BLaER1 (cell line): Measurements from ENCODE around the gene CTSH.
"Not testable (repeated sequence)": the region's sequence is repeated elsewhere in the genome, so short reads cannot be mapped to it uniquely, and the experiment has no call there.

ENCODE experiments used
- H3K27ac ChIP-seq: shearing (Covaris generic); formaldehyde crosslinking; 2 replicates; pipeline ENCODE4 v1.8.1; 2022
- H3K27me3 ChIP-seq: shearing (Covaris generic); formaldehyde crosslinking; 2 replicates; pipeline ENCODE4 v1.8.1; 2022
- H3K36me3 ChIP-seq: shearing (Covaris generic); formaldehyde crosslinking; 2 replicates; pipeline ENCODE4 v1.8.1; 2022
- H3K4me1 ChIP-seq: shearing (Covaris generic); formaldehyde crosslinking; 2 replicates; pipeline ENCODE4 v1.8.1; 2022
- H3K4me2 ChIP-seq: shearing (Covaris generic); formaldehyde crosslinking; 2 replicates; pipeline ENCODE4 v1.8.1; 2022
- H3K4me3 ChIP-seq: shearing (Covaris generic); formaldehyde crosslinking; 2 replicates; pipeline ENCODE4 v1.8.1; 2022
- H3K9ac ChIP-seq: shearing (Covaris generic); formaldehyde crosslinking; 2 replicates; pipeline ENCODE4 v1.8.1; 2022
- H3K9me3 ChIP-seq: shearing (Covaris generic); formaldehyde crosslinking; 2 replicates; pipeline ENCODE4 v1.8.1; 2022
- H4K20me1 ChIP-seq: shearing (Covaris generic); formaldehyde crosslinking; 2 replicates; pipeline ENCODE4 v1.8.1; 2022
- Cebpa-rat ChIP-seq: shearing (Covaris generic); IDR thresholded peaks from 2 replicates; pipeline ENCODE4 v1.8.1; 2022

Gene CTSH

DNA sequence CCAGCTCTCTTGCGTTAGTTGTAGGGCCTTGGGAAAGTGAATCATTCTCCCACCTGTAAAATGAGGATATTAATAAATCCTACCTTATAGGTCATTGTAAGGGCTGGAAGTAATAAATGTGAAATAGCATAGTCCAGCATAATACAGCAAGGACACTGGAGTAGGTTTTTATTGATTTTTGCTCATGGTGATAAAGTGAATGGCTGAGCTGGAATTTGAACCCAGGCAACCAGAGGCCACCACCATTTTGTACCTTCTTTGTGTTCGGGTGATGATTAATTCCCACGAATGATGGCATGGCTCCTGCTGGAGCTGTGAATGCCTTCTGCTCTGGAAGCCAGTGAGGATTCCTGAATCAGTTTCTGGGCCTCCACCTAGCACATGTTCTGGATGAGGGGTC, 31.8 kb downstream of the CTSH start:
- H3K36me3 ChIP-seq, result peaks cover 85% of the 10 kb centered on the region
- no peak overlapping the region for H3K4me3 ChIP-seq
- no peak overlapping the region for H3K27ac ChIP-seq
- no peaks in the 10 kb centered on the region for H3K9me3 ChIP-seq
- H3K4me1 ChIP-seq, result peaks cover 40% of the 10 kb centered on the region
- no peak overlapping the region for H3K9ac ChIP-seq
- H3K4me2 ChIP-seq, result no peak overlapping the region
- no peak for TF ChIP-seq Cebpa-rat
- H3K27me3 ChIP-seq, result no peaks in the 10 kb centered on the region
- H4K20me1 ChIP-seq, result peaks cover 77% of the 10 kb centered on the region

GRCh38 chr15:78912316-78912715, 32.5 kb downstream of the CTSH start:
- peaks cover 40% of the 10 kb centered on the region for H3K4me1 ChIP-seq
- H3K4me3 ChIP-seq, result no peak overlapping the region
- H3K27me3 ChIP-seq, result no peaks in the 10 kb centered on the region
- H4K20me1 ChIP-seq, result peaks cover 82% of the 10 kb centered on the region
- peaks cover 85% of the 10 kb centered on the region for H3K36me3 ChIP-seq
- no peak for TF ChIP-seq Cebpa-rat
- no peaks in the 10 kb centered on the region for H3K9me3 ChIP-seq
- H3K9ac ChIP-seq, result no peak overlapping the region
- H3K27ac ChIP-seq, result no peak overlapping the region
- no peak overlapping the region for H3K4me2 ChIP-seq

- H3K4me1 ChIP-seq, result peaks cover 36% of the 10 kb centered on the region
- no peak overlapping the region for H3K4me3 ChIP-seq
- H3K9ac ChIP-seq, result no peak overlapping the region
- H3K27me3 ChIP-seq, result no peaks in the 10 kb centered on the region
- peak overlapping the region; percentile 18; the same call in 1 of the 2 replicates for H3K27ac ChIP-seq
- TF ChIP-seq Cebpa-rat, result no peak
- no peaks in the 10 kb centered on the region for H3K9me3 ChIP-seq
- H3K4me2 ChIP-seq, result peak overlapping the region; percentile 41
- H4K20me1 ChIP-seq, result peaks cover 98% of the 10 kb centered on the region
- H3K36me3 ChIP-seq, result peaks cover 97% of the 10 kb centered on the region
Observed at GRCh38 chr15:78910271-78910670, 34.6 kb downstream of the CTSH start.

DNA sequence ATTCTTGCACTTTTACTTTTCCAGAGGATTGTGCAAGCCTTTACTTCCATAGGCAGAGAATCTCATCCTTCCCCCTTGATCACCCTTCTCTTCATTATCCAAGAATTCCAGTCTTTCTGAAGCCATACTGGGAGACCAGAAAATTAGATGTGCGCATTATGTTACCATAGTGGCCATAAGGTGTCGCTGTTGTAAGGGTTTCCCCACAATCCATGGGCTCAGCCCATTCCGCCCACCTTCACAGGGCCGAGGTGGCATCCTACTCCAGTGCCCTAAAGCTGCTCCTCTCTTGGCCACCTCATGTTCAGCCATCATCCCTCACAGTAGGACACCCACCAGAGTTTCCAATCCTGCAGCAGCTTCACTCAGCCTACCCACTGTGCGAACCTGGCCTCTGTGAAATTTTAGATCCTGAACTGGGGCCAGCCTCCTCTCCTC, 35.0 kb downstream of the CTSH start:
- no peaks in the 10 kb centered on the region for H3K9me3 ChIP-seq
- H3K36me3 ChIP-seq, result peaks cover 97% of the 10 kb centered on the region
- H3K4me1 ChIP-seq, result peaks cover 32% of the 10 kb centered on the region
- no peaks in the 10 kb centered on the region for H3K27me3 ChIP-seq
- no peak overlapping the region for H3K4me3 ChIP-seq
- TF ChIP-seq Cebpa-rat, result no peak
- H3K4me2 ChIP-seq, result peak overlapping the region; percentile 41
- H4K20me1 ChIP-seq, result peaks cover 98% of the 10 kb centered on the region
- no peak overlapping the region for H3K27ac ChIP-seq
- no peak overlapping the region for H3K9ac ChIP-seq

DNA sequence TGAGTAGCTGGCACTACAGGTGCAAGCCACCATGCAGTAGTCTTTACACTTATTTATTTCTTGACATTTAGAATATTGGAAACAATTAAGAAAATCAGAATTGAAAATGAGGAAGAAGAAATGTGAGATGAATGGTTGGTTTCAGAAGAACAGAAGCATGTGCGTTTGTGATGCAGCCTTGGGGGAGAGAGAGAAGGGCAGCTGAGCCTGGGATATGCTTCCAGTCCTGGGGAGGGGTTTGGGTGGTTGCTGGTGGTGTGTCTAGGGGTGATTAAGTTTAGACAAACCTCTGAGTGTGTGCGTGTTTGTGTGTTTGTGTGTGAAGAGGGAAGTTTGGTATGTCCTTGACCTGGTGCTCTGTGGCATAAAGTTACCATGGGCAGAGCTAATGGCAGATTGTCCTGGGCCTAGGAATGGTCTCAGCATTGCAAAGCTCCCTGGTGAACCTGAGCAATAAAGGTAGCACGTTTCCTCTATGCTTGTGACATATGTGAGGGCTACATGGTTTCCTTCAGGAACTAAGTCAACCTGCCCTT, 35.6 kb downstream of the CTSH start:
- H3K36me3 ChIP-seq, result peaks cover 97% of the 10 kb centered on the region
- no peak overlapping the region for H3K4me3 ChIP-seq
- peaks cover 32% of the 10 kb centered on the region for H3K4me1 ChIP-seq
- no peak for TF ChIP-seq Cebpa-rat
- H3K27ac ChIP-seq, result no peak overlapping the region
- no peak overlapping the region for H3K9ac ChIP-seq
- H4K20me1 ChIP-seq, result peaks cover 98% of the 10 kb centered on the region
- no peaks in the 10 kb centered on the region for H3K9me3 ChIP-seq
- no peaks in the 10 kb centered on the region for H3K27me3 ChIP-seq
- no peak overlapping the region; the same call in 1 of the 2 replicates for H3K4me2 ChIP-seq

GRCh38 chr15:78907577-78907976, 37.3 kb downstream of the CTSH start:
- no peak overlapping the region for H3K27ac ChIP-seq
- H4K20me1 ChIP-seq, result peaks cover 98% of the 10 kb centered on the region
- peaks cover 97% of the 10 kb centered on the region for H3K36me3 ChIP-seq

DNA sequence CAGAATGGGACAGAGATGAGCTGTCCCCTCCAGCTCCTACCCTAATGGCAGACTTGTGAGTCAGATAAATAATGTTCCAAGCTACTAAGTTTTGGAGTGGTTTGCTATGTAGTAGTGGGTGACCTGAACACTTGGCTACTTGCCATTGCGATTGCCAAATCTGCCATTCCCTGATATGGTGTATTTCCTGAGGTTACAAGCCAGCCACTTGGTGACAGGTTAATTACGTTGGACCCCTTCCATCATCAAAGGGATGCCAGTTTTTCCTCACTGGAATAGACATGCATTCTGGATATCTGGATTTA, 38.6 kb downstream of the CTSH start:
- H3K4me2 ChIP-seq, result no peak overlapping the region
- no peak overlapping the region for H3K9ac ChIP-seq
- peaks cover 98% of the 10 kb centered on the region for H4K20me1 ChIP-seq
- H3K36me3 ChIP-seq, result peaks cover 97% of the 10 kb centered on the region
- no peaks in the 10 kb centered on the region for H3K27me3 ChIP-seq
- TF ChIP-seq Cebpa-rat, result no peak
- peaks cover 28% of the 10 kb centered on the region for H3K4me1 ChIP-seq
- no peaks in the 10 kb centered on the region for H3K9me3 ChIP-seq
- no peak overlapping the region for H3K4me3 ChIP-seq
- no peak overlapping the region for H3K27ac ChIP-seq

More at GRCh38 chr15:78907577-78907976, 37.3 kb downstream of the CTSH start:
- Histone ChIP-seq H3K9me3 (no peaks in the 10 kb centered on the region), H3K27me3 (no peaks in the 10 kb centered on the region), H3K4me3 (no peak overlapping the region), H3K9ac (no peak overlapping the region), H3K4me2 (no peak overlapping the region), H3K4me1 (peaks cover 32% of the 10 kb centered on the region)
- TF ChIP-seq Cebpa-rat, result no peak

GRCh38 chr15:78904599-78905358, 40.1 kb downstream of the CTSH start:
- Histone ChIP-seq H4K20me1 (peaks cover 98% of the 10 kb centered on the region), H3K4me1 (peaks cover 13% of the 10 kb centered on the region), H3K4me3 (no peak overlapping the region), H3K27me3 (no peaks in the 10 kb centered on the region), H3K4me2 (no peak overlapping the region), H3K36me3 (peaks cover 97% of the 10 kb centered on the region), H3K9me3 (no peaks in the 10 kb centered on the region), H3K9ac (no peak overlapping the region), H3K27ac (no peak overlapping the region)
- TF ChIP-seq Cebpa-rat, result no peak

DNA sequence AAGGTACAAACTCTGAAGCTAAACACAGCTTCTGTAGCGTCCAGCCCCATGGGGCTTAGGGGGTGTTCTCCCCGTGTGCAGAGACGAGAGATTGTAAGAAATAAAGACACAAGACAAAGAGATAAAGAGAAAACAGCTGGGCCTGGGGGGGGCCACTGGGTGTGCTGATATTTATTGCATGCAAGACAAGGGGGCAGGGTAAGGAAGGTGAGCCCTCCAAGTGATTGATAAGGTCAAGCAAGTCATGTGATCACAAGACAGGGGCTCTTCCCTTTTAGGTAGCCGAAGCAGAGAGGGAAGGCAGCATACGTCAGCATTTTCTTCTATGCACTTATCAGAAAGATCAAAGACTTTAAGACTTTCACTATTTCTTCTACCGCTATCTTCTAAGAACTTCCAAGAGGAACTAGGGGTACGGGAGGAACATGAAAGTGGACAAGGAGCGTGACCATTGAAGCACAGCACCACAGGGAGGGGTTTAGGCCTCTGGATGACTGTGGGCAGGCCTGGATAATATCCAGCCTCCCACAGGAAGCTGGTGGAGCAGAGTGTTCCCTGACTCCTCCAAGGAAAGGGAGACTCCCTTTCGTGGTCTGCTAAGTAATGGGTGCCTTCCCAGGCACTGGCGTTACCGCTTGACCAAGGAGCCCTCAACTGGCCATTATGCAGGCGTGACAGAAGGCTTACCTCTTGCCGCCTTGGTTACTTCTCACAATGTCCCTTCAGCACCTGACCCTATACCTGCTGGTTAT, 42.4 kb downstream of the CTSH start:
- H3K9me3 ChIP-seq, H3K4me2 ChIP-seq, H3K4me1 ChIP-seq, H3K9ac ChIP-seq, H3K27me3 ChIP-seq, H3K27ac ChIP-seq, H3K4me3 ChIP-seq: not testable (repeated sequence)
- H4K20me1 ChIP-seq, result peaks cover 100% of the 10 kb centered on the region
- H3K36me3 ChIP-seq, result peaks cover 100% of the 10 kb centered on the region

DNA sequence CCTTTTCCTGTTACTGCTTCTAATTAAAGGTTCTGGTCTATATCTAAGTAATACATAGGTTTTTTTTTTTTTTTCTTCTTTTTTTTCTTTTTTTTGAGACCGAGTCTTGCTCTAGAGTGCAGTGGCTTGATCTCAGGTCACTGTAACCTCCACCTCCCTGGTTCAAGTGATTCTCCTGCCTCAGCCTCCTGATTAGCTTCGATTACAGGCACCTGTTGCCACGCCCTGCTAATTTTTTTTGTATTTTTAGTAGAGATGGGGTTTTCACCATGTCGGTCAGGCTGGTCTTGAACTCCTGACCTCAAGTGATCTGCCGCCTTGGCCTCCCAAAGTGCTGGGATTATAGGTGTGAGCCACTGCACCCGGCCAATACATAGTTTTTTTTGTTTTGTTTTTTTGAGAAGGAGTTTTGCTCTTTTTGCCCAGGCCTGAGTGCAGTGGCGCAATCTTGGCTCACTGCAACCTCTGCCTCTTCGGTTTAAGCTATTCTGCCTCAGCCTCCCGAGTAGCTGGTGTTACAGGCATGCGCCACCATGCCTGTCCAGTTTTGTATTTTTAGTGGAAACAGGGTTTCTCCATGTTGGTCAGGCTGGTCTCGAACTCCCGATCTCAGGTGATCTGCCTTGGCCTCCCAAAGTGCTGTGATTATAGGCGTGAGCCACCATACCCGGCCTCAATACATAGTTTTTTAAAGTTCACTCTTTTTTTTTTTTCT, 43.9 kb downstream of the CTSH start:
- not testable (repeated sequence) for H3K9me3 ChIP-seq, H3K27ac ChIP-seq, H3K9ac ChIP-seq, H3K27me3 ChIP-seq, H3K4me2 ChIP-seq, H3K4me1 ChIP-seq, H3K4me3 ChIP-seq
- Histone ChIP-seq H4K20me1 (peaks cover 98% of the 10 kb centered on the region), H3K36me3 (peaks cover 99% of the 10 kb centered on the region)
